Head of caudate nucleus (tissue), 42 donors: ENCODE data around the gene ADAR.

ENCODE experiments used
- DNase-seq, 42 donors: peaks; one replicate each; pipeline versions ENCODE4 v3.0.0 to v3.0.0-alpha.2; 2020 to 2021; ENCODE audit warnings: mixed read lengths in 7 of 42
- intact Hi-C: fragments of 100-400 bp; cut with DNase I; formaldehyde crosslinking; loops from one replicate; pipeline ENCODE4 v1.15.0; 2022

The ADAR gene

DNA sequence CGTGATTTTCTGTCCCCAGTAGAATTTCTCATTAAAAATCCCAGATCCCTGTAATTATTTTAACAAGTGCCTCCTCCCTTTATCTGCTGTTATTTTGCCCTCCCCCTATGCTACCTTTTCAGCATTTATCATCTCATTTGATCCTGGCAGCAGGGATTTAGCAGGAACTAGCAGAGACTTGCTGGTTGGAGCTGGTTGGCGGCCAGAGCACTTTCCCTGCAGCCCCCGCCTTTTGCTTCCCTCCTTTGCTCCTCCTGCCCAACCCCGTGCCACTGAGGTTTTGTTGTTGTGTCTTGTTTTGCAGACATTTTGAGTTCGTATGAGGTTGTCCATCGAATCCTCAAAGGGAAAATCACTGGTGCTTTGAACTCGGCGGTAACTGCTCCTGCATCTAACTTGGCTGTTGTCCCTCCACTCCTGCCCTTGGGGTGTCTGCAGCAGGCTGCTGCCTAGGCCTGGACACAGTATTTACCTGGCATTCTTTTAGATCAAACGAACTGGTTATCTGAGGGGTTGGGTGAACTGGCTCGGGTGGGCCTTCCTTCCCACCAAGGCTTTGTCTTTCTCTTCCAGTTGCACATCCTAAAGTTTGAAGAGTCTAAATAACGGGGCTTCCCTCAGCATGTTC lies 60.8 kb downstream of the ADAR start:
- intact Hi-C loops: loop anchor here (5.0 kb wide), 1 partner anchor 65 kb away; no protein-coding TSS in a partner anchor
- no peak for DNase-seq

DNA sequence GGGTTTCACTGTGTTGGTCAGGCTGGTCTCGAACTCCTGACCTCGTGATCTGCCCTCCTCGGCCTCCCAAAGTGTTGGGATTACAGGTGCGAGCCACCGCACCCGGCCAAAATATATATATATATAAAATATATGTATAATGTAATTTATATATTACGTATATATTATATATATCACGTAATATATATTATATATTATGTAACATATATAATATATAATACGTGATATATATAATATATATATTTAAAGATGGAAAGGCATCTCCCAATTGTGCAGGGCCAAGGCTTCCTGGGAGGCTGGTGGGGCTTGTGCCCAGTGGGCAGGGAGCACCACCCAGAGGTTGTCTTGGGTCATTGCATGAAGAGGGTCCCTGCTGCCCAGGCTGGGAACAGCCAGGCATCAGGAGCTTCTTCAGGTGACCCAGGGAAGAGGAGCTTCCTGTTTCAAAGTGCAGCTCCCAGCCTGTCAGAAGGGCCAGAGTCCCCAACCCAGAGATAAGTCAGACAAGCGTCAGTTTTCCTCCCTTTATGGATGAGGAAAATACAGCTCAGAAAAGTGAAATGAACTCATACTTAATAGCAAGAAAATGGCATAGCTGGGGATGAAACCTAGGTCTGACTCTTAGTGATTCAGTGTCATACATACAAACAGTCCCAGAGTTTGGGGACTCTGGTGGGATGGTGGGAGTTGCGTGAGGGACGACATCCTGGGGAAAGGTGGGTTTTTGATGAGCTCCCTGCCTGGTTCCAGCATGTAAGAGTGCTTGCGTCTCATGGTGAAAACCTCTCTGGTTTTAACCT lies 61.5 kb downstream of the ADAR start:
- peak; percentile 29 to 82 (median 62) for DNase-seq
- intact Hi-C loops: loop anchor here (5.0 kb wide), 1 partner anchor 64 kb away; no protein-coding TSS in a partner anchor

DNA sequence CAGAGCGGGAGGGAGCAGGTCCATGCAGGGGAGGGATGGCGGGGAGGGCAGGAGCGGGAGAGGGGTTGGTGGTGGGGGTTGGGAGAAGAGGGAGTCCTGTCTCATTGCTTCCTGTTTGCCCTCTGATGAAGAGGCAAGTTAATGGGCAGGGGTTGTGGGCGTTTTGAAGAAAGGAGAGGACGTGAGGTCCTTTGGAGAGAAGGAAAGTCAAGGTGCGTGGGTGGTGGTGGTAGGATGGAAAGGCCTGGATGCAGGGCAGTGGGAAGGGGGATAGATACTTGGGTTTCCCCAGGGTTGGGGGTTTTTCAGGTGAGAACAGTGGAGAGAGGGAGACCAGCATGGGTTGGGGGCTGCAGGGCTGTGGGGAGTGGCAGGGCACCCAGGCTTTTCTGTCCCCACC lies 66.8 kb downstream of the ADAR start:
- intact Hi-C loops: no loop called here

DNA sequence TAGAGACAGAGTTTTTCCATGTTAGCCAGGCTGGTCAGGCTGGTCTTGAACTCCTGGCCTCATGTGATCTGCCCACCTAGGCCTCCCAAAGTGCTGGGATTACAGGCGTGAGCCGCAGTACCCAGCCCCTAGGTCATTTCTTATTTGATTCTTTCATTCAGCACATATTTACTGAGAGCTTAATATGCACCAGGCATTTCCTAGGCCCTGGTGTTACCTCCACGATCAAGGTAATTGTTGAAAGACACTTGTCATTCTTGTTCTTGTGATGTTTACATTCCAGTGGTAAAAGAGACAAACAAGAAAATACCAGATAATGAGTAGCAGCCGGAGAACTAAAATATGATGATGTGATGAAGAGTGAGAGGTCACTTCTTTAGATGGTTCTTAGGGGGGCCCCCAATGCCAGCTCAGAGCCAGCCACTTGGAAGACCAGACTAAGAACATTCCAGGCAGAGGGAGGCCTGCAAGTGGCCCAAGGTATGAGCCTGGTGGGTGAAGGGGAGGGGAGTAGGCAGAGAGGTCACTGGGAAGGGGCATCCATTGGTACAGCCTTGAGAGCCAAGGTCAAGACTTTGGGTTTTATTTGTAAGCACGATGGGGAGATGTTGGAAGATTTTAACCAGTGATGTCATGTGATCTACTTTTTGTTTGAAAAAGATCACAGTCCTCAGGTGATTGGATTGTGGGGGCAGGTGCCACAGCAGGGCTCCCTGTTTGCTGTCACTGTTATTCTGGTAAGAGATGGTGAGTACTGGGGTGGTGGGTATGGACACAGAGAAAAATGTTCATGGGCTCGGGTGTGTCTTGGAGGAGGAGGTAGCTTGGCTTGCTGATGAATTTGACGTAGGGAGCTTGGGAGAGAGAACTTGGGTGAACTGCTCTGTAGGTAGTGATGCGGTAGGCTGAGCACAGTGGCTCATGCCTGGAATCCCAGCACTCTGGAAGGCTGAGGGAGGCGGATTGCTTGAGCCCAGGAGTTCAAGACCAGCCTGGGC lies 68.2 kb downstream of the ADAR start:
- intact Hi-C loops: no loop called here

More for the DNA sequence above, 66.8 kb downstream of the ADAR start:
- DNase-seq: no peak

DNA sequence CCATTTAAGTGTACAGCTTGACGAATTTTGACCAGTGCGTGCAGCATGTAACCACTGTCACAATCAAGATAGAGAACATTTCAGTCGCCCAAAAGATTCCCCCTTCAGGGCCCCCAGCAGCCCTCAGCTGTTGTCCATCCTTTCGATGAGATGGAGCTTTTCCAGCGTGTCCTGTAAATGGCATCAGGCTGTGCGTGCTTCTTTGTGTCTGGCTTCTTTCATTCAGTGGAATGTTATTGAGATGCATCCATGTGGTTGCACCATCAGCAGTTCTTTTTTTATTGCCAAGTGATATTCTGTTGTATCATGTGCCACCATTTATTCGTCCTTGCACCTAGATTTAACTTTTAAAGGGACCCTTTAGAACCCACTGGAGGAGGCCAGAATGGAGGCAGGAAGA lies 71.4 kb downstream of the ADAR start:
- DNase-seq: no peak
- intact Hi-C loops: no loop called here

More for the DNA sequence above, 68.2 kb downstream of the ADAR start:
- DNase-seq: no peak

DNA sequence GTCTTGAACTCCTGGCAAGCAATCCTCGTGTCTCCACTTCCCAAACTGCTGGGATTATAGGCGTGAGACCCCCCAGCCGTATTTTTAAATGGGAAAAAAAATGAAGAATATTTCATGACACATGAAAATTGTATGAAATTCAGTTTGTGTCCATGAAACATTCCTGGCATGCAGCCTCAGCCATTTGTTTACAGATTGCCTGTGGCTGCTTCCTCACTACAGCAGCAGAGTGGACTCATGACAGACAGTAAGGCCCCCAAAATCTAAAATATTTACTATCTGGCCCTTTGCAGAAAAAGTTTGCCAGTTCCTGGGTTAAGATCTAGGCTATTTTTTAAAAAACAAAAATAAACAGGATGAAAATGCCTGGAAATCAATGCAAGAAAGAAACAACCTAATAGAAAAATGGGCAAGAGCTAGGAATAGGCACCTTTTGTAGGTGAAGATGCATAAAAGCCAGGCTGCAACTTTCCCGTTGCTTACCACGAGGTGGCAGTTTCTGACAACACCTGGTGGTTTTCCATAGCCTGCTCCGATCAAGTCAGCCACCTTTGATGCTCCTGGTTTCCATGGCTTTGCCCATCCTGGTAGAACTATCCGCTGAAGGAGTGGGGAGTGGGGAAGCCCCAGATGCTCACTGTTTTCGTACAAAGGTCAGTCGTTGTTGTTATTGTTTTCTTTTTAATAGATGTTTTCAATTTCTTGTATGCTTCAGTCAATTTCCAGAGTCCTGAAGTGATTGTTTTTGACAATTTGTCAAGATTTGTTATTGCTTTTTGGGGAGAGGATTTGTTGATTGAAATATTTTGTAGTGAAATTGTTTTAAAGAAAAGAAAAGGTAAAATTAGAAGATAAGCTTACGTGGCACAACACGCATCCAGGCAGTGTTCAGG lies 73.8 kb downstream of the ADAR start:
- intact Hi-C loops: no loop called here

More for the DNA sequence above, 73.8 kb downstream of the ADAR start:
- DNase-seq: peak in 2 of 42 donors; percentile 24 to 47
